A549 (cell line): ENCODE data around the gene CAPNS2. TPM values are rescaled to one million over a fixed set of nuclear protein-coding genes. Genes with fewer than 3 reads are reported as not detected.

Experiments used
- ATAC-seq, 2 experiments: fragments of 200-7000 bp in 1 of 2; fragments of >200 bp in 1 of 2; cut with Nextera tagmentation in 1 of 2; cut with Tn5 transposase in 1 of 2; 3 replicates each; pipeline versions ENCODE4 v1.8.0 to v1.9.1; 2018 to 2020; ENCODE audit warnings: mild to moderate bottlenecking in 1 of 2, moderate library complexity in 1 of 2
- CTCF ChIA-PET: fragments of 300-600 bp; sonication (Branson Sonifier 250); formaldehyde crosslinking; extraction: SDS; loops from one replicate; lab custom pipeline; 2021; ENCODE audit warnings: antibody characterized with exemption, inconsistent platforms; lab: Yijun Ruan, JAX
- POLR2A ChIA-PET: fragments of 350-600 bp; formaldehyde crosslinking; extraction: SDS; loops from one replicate; lab custom pipeline; 2021; ENCODE audit warnings: antibody characterized with exemption, inconsistent platforms; lab: Yijun Ruan, JAX
- DNase-seq, 2 experiments: peaks; one replicate each; pipeline versions ENCODE4 v3.0.0 to v3.0.0-alpha.2; 2011 to 2016; ENCODE audit warnings: low read depth in 1 of 2, low spot score in 1 of 2
- FAIRE-seq: peaks from 2 replicates; lab custom pipeline; 2011; peaks lifted over from hg19 to GRCh38; lab: Jason Lieb, UNC
- H3K27ac ChIP-seq, 2 experiments: fragments of >200 bp; sonication (Bioruptor Twin); formaldehyde crosslinking; 3 replicates each; pipeline ENCODE4 v1.5.1; 2016 to 2017
- H3K4me1 ChIP-seq: fragments of >200 bp; sonication (Bioruptor Twin); formaldehyde crosslinking; 3 replicates; pipeline ENCODE4 v1.6.1; 2016
- H3K4me2 ChIP-seq: fragments of >200 bp; sonication (Bioruptor Twin); formaldehyde crosslinking; 3 replicates; pipeline ENCODE4 v1.6.1; 2016
- H3K4me3 ChIP-seq: fragments of >200 bp; sonication (Bioruptor Twin); formaldehyde crosslinking; 3 replicates; pipeline ENCODE4 v1.5.1; 2016
- H3K9me3 ChIP-seq: fragments of >200 bp; sonication (Bioruptor Twin); formaldehyde crosslinking; 3 replicates; pipeline ENCODE4 v1.6.1; 2016
- CBX2 ChIP-seq: fragments of 200-600 bp; sonication (generic); IDR thresholded peaks from 2 replicates; pipeline ENCODE4 v1.6.1; 2016; ENCODE audit warnings: low read depth, mild to moderate bottlenecking, borderline replicate concordance
- CBX8 ChIP-seq: fragments of 200-600 bp; sonication (generic); IDR thresholded peaks from 2 replicates; pipeline ENCODE4 v1.6.1; 2016
- CEBPB ChIP-seq, 2 experiments: fragments of >200 bp in 1 of 2; sonication (Bioruptor Twin) in 1 of 2; formaldehyde crosslinking in 1 of 2; IDR thresholded peaks; 2 replicates each; pipeline ENCODE4 v1.6.1; 2012 to 2016
- CHD4 ChIP-seq: fragments of 200-600 bp; sonication (generic); IDR thresholded peaks from 2 replicates; pipeline ENCODE4 v1.6.1; 2016; ENCODE audit warnings: antibody characterized with exemption, mild to moderate bottlenecking, borderline replicate concordance
- EP300 ChIP-seq, 2 experiments: fragments of >200 bp; sonication (Bioruptor Twin); formaldehyde crosslinking; IDR thresholded peaks; 2 replicates in 1 of 2; 3 replicates in 1 of 2; pipeline ENCODE4 v1.6.1; 2016 to 2017
- GATA3 ChIP-seq: IDR thresholded peaks from 2 replicates; pipeline ENCODE4 v1.6.1; 2012; ENCODE audit warnings: borderline replicate concordance
- HEYL ChIP-seq: fragments of 250-450 bp; sonication (Bioruptor Pico); IDR thresholded peaks from 2 replicates; pipeline ENCODE4 v1.8.0; 2021; ENCODE audit warnings: mild to moderate bottlenecking, moderate library complexity
- KDM1A ChIP-seq: fragments of 200-600 bp; sonication (generic); IDR thresholded peaks from 2 replicates; pipeline ENCODE4 v1.6.1; 2016; ENCODE audit warnings: low read depth, mild to moderate bottlenecking
- KDM5A ChIP-seq: fragments of 200-600 bp; sonication (generic); IDR thresholded peaks from 2 replicates; pipeline ENCODE4 v1.6.1; 2016; ENCODE audit warnings: antibody characterized with exemption, mild to moderate bottlenecking
- MAFK ChIP-seq: fragments of 450-650 bp; IDR thresholded peaks from 2 replicates; pipeline ENCODE4 v1.6.1; 2014; ENCODE audit not compliant: partially characterized antibody
- MAZ ChIP-seq: fragments of 150-350 bp; IDR thresholded peaks from 2 replicates; pipeline ENCODE4 v1.6.1; 2014; ENCODE audit warnings: antibody characterized with exemption, low read depth, low read length, borderline replicate concordance
- NFE2L2 ChIP-seq: fragments of 150-350 bp; conservative IDR thresholded peaks from 2 replicates; pipeline ENCODE4 v1.6.1; 2014; ENCODE audit warnings: low read length
- PHF8 ChIP-seq: fragments of 200-600 bp; sonication (generic); IDR thresholded peaks from 2 replicates; pipeline ENCODE4 v1.6.1; 2016; ENCODE audit warnings: low read depth, mild to moderate bottlenecking, antibody characterized with exemption, moderate library complexity, borderline replicate concordance
- POLR2AphosphoS2 ChIP-seq: conservative IDR thresholded peaks from 2 replicates; pipeline ENCODE4 v1.6.1; 2012; ENCODE audit warnings: low read length, improper control_type of control experiment, inconsistent platforms
- RAD21 ChIP-seq, 2 experiments: fragments of >200 bp in 1 of 2; sonication (Bioruptor Twin) in 1 of 2; formaldehyde crosslinking in 1 of 2; IDR thresholded peaks in 1 of 2; conservative IDR thresholded peaks in 1 of 2; 2 replicates in 1 of 2; 3 replicates in 1 of 2; pipeline ENCODE4 v1.6.1; 2012 to 2018; ENCODE audit warnings: inconsistent platforms in 1 of 2
- RFX5 ChIP-seq: fragments of 450-650 bp; IDR thresholded peaks from 2 replicates; pipeline ENCODE4 v1.7.1; 2014; ENCODE audit warnings: antibody characterized with exemption, mild to moderate bottlenecking, moderate library complexity
- RNF2 ChIP-seq: fragments of 200-600 bp; sonication (generic); IDR thresholded peaks from 2 replicates; pipeline ENCODE4 v1.6.1; 2016; ENCODE audit warnings: low read depth, mild to moderate bottlenecking, antibody characterized with exemption, moderate library complexity, borderline replicate concordance
- TFCP2L1 ChIP-seq: fragments of 250-450 bp; sonication (Bioruptor Pico); IDR thresholded peaks from 2 replicates; pipeline ENCODE4 v1.5.0; 2021; ENCODE audit warnings: mild to moderate bottlenecking
- TP53 ChIP-seq: fragments of 250-450 bp; sonication (Bioruptor Pico); IDR thresholded peaks from 2 replicates; pipeline ENCODE4 v1.5.0; 2021; ENCODE audit warnings: mild to moderate bottlenecking, moderate library complexity
- ZC3H11A ChIP-seq: fragments of 450-650 bp; IDR thresholded peaks from 2 replicates; pipeline ENCODE4 v1.6.1; 2014; ENCODE audit warnings: antibody characterized with exemption, mild to moderate bottlenecking
- WGBS: methylation state at CpG from one replicate; pipeline ENCODE4 v1.1.6; 2017; ENCODE audit errors: missing lambda C conversion rate; 5-methylcytosine and 5-hydroxymethylcytosine counted together
- polyA plus RNA-seq, 4 experiments: library from polyadenylated mRNA; depleted of rRNA in 3 of 4; stranded (reverse); fragments of >200 nt; fragmentation: RNase III in 1 of 4; extraction: RNeasy Plus Mini Kit Qiagen cat#74134 plus additional on column Dnase treatment in 1 of 4; gene quantifications; 2 replicates in 3 of 4; 3 replicates in 1 of 4; pipeline ENCODE4 v1.2.3, GENCODE V29; 2011 to 2017
- TF ChIP-seq, protein P1 (sequence below): fragments of >200 bp; sonication (Bioruptor Twin); formaldehyde crosslinking; IDR thresholded peaks from 3 replicates; pipeline ENCODE4 v1.5.1; 2016
- TF ChIP-seq, protein P2 (sequence below): fragments of 450-650 bp; IDR thresholded peaks from 2 replicates; pipeline ENCODE4 v1.6.1; 2014; ENCODE audit warnings: antibody characterized with exemption
- TF ChIP-seq, protein P3 (sequence below): fragments of 200-600 bp; sonication (generic); IDR thresholded peaks from 2 replicates; pipeline ENCODE4 v1.6.1; 2016; ENCODE audit warnings: antibody characterized with exemption, mild to moderate bottlenecking, moderate library complexity
- TF ChIP-seq, protein P4 (sequence below): IDR thresholded peaks from 2 replicates; pipeline ENCODE4 v1.6.1; 2012; ENCODE audit warnings: low read depth, borderline replicate concordance

CAPNS2 gene
- polyA plus RNA-seq, 2 of the 4 experiments (the other 2 are of a cell fraction): not detected

DNA sequence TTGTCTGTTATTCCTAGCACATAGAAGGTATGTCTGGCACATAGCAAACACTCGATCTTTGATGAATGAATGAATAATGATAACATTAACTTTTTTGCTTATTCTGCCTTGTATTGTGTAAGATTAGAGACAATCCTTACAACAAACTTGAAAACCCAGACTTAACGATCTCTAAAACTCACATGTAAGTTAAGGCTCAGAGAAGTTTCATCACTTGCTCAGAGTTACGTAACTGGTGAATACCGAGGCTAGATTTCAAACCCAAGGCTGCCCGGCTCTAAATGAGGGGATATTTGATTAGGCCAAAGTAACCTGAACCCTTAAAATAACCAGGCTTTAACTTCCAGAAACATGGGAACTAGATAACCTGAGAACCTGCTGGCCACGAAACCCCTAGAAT is 22.3 kb downstream of the CAPNS2 start:
- Histone ChIP-seq H3K4me3 (no peak overlapping the region), H3K9me3 (no peaks in the 10 kb centered on the region), H3K4me1 (no peaks in the 10 kb centered on the region), H3K4me2 (no peak overlapping the region), H3K27ac (no peak overlapping the region)
- no peak for ATAC-seq
- DNase-seq: no peak
- TF ChIP-seq RFX5 (no peak), MAFK (no peak), GATA3 (no peak), CBX2 (no peak), ZC3H11A (no peak), EP300 (IDR thresholded peaks at IDR 0.05) (no peak), CBX8 (no peak), HEYL (CRISPR knock-in tag) (no peak)
- TF ChIP-seq, protein P1, sequence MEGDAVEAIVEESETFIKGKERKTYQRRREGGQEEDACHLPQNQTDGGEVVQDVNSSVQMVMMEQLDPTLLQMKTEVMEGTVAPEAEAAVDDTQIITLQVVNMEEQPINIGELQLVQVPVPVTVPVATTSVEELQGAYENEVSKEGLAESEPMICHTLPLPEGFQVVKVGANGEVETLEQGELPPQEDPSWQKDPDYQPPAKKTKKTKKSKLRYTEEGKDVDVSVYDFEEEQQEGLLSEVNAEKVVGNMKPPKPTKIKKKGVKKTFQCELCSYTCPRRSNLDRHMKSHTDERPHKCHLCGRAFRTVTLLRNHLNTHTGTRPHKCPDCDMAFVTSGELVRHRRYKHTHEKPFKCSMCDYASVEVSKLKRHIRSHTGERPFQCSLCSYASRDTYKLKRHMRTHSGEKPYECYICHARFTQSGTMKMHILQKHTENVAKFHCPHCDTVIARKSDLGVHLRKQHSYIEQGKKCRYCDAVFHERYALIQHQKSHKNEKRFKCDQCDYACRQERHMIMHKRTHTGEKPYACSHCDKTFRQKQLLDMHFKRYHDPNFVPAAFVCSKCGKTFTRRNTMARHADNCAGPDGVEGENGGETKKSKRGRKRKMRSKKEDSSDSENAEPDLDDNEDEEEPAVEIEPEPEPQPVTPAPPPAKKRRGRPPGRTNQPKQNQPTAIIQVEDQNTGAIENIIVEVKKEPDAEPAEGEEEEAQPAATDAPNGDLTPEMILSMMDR: no peak
- WGBS: 65% methylated on average over 6 of the region's 6 CpGs
- ChIA-PET CTCF (no interaction called here), POLR2A (no interaction called here)
- no peak for FAIRE-seq

DNA sequence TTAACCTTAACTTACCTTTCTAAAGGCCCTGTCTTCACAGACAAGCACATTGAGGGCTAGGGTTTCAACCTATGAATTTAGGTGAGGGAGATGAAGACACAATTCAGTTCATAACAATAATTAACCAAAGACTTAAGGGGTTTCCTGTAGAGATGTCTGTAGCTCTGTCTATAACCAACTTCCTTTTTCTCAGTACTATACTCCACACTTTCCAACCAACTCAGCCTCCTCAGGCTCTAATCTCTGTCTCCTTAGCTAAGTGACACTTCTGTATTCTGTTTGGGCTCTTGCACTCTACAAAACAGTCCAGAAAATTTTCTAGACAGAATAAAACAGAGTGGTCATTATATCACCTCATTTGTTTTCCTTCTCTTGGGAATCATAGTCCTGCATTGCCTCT is 25.8 kb downstream of the CAPNS2 start:
- no peak overlapping the region for H3K4me2 ChIP-seq
- TF ChIP-seq POLR2AphosphoS2: no peak
- POLR2A ChIA-PET: no interaction called here
- H3K27ac ChIP-seq: no peak overlapping the region
- DNase-seq (no peak), FAIRE-seq (no peak), ATAC-seq (no peak)
- CTCF ChIA-PET: no interaction called here
- H3K4me1 ChIP-seq: no peaks in the 10 kb centered on the region
- no peaks in the 10 kb centered on the region for H3K9me3 ChIP-seq
- H3K4me3 ChIP-seq: no peak overlapping the region

DNA sequence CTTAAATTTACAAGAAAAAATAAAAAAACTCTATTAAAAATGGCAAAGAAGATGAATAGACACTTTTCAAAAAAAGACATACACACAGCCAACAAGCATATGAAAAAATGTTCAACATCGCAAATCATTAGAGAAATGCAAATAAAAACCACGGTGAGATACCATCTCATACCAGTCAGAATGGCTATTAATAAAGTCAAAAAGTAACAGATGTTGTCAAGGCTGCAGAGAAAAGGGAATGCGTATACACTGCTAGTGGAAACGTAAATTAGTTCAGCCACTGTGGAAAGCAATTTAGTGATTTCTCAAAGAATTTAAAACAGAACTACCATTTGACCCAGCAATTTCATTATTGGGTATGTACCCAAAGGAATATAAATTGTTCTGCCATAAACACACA is 31.4 kb downstream of the CAPNS2 start:
- Histone ChIP-seq H3K4me1 (no peaks in the 10 kb centered on the region), H3K4me2 (no peak overlapping the region), H3K9me3 (no peaks in the 10 kb centered on the region), H3K27ac (no peak overlapping the region), H3K4me3 (no peak overlapping the region)
- no peak for FAIRE-seq
- no peak for TF ChIP-seq KDM5A
- no peak for TF ChIP-seq KDM1A
- TF ChIP-seq CEBPB (IDR thresholded peaks at IDR 0.05): no peak
- TF ChIP-seq MAZ: no peak
- TF ChIP-seq, protein P2, sequence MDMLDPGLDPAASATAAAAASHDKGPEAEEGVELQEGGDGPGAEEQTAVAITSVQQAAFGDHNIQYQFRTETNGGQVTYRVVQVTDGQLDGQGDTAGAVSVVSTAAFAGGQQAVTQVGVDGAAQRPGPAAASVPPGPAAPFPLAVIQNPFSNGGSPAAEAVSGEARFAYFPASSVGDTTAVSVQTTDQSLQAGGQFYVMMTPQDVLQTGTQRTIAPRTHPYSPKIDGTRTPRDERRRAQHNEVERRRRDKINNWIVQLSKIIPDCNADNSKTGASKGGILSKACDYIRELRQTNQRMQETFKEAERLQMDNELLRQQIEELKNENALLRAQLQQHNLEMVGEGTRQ: no peak
- no peak for TF ChIP-seq TFCP2L1 (CRISPR knock-in tag)
- TF ChIP-seq CHD4: no peak
- no peak for TF ChIP-seq TP53 (CRISPR knock-in tag)
- POLR2A ChIA-PET: no interaction called here
- CTCF ChIA-PET: no interaction called here
- 57% methylated on average over 4 of the region's 4 CpGs for WGBS
- no peak for DNase-seq
- no peak for ATAC-seq

DNA sequence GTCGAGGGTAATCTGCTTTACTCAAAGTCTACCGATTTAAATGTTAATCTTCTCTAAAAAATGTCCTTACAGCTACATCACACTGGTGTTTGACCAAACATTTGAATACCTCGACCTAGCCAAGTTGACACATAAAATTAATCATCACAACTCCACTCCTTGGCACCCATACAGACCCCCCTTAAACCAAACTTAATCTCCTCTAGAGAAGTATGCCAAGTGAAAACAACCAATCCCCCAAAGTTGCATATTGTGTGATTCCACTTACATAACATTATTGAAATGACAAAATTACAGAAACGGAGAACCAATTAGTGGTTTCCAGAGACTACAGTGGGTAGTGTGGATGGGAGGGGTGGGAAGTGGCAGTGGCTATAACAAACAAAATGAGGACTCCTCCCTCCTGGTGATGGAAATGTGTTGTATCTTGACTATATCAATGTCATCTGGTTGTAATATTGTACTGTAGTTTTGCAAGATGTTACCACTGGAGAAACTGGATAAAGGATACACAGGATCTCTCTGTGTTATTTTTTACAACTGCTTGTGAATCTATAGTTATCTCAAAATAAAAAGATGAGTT is 39.4 kb downstream of the CAPNS2 start:
- 40% methylated on average over 4 of the region's 4 CpGs for WGBS
- TF ChIP-seq CEBPB (IDR thresholded peaks at IDR 0.05) (no peak), CHD4 (no peak), NFE2L2 (no peak), RAD21 (conservative IDR thresholded peaks at IDR 0.05 in 1 of 2, IDR thresholded peaks at IDR 0.05 in 1 of 2) (no peak), RNF2 (no peak), PHF8 (no peak), EP300 (IDR thresholded peaks at IDR 0.05) (no peak), CBX2 (no peak), KDM5A (no peak)
- TF ChIP-seq, protein P3, sequence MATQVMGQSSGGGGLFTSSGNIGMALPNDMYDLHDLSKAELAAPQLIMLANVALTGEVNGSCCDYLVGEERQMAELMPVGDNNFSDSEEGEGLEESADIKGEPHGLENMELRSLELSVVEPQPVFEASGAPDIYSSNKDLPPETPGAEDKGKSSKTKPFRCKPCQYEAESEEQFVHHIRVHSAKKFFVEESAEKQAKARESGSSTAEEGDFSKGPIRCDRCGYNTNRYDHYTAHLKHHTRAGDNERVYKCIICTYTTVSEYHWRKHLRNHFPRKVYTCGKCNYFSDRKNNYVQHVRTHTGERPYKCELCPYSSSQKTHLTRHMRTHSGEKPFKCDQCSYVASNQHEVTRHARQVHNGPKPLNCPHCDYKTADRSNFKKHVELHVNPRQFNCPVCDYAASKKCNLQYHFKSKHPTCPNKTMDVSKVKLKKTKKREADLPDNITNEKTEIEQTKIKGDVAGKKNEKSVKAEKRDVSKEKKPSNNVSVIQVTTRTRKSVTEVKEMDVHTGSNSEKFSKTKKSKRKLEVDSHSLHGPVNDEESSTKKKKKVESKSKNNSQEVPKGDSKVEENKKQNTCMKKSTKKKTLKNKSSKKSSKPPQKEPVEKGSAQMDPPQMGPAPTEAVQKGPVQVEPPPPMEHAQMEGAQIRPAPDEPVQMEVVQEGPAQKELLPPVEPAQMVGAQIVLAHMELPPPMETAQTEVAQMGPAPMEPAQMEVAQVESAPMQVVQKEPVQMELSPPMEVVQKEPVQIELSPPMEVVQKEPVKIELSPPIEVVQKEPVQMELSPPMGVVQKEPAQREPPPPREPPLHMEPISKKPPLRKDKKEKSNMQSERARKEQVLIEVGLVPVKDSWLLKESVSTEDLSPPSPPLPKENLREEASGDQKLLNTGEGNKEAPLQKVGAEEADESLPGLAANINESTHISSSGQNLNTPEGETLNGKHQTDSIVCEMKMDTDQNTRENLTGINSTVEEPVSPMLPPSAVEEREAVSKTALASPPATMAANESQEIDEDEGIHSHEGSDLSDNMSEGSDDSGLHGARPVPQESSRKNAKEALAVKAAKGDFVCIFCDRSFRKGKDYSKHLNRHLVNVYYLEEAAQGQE: no peak
- TF ChIP-seq, protein P2: no peak
- TF ChIP-seq, protein P4, sequence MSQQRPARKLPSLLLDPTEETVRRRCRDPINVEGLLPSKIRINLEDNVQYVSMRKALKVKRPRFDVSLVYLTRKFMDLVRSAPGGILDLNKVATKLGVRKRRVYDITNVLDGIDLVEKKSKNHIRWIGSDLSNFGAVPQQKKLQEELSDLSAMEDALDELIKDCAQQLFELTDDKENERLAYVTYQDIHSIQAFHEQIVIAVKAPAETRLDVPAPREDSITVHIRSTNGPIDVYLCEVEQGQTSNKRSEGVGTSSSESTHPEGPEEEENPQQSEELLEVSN: no peak

More for the DNA sequence above, 39.4 kb downstream of the CAPNS2 start:
- Histone ChIP-seq H3K9me3 (no peaks in the 10 kb centered on the region), H3K4me1 (no peaks in the 10 kb centered on the region), H3K4me3 (no peak overlapping the region), H3K4me2 (no peak overlapping the region), H3K27ac (no peak overlapping the region)
- DNase-seq: no peak
- ChIA-PET CTCF (no interaction called here), POLR2A (no interaction called here)
- no peak for ATAC-seq
- FAIRE-seq: no peak
